CD14-positive monocyte (primary cell): ENCODE results near the gene SNAPC2. TPM values are rescaled to one million over a fixed set of nuclear protein-coding genes. Genes with fewer than 3 reads are reported as not detected.

Experiments
- DNase-seq, 3 donors: peaks; one replicate each; pipeline ENCODE4 v3.0.0-alpha.2; 2011 to 2022
- H2AFZ ChIP-seq: 2 replicates; pipeline ENCODE4 v1.6.0; 2012; ENCODE audit warnings: mild to moderate bottlenecking, low read depth, low read length, inconsistent platforms; ENCODE audit not compliant: insufficient read depth, poor library complexity, severe bottlenecking
- H3K27ac ChIP-seq, 2 donors: 1 replicate in 1 of 2; 2 replicates in 1 of 2; pipeline ENCODE4 v1.5.1; 2012 to 2013; ENCODE audit warnings: low read length in 2 of 2, control low read depth in 1 of 2, inconsistent platforms in 1 of 2, low read depth in 1 of 2, mild to moderate bottlenecking in 1 of 2
- H3K27me3 ChIP-seq, 2 donors: one replicate each; pipeline versions ENCODE4 v1.6.0 to v1.6.1; 2011 to 2013; ENCODE audit warnings: low read length in 2 of 2; ENCODE audit not compliant: control insufficient read depth in 2 of 2, insufficient read depth in 2 of 2
- H3K36me3 ChIP-seq, 2 donors: replicated peaks in 1 of 2; 1 replicate in 1 of 2; 2 replicates in 1 of 2; pipeline versions ENCODE4 v1.5.1 to v1.6.1; 2012 to 2013; ENCODE audit warnings: low read length in 2 of 2, control low read depth in 1 of 2, inconsistent platforms in 1 of 2, mild to moderate bottlenecking in 1 of 2; ENCODE audit not compliant: insufficient read depth in 2 of 2, control insufficient read depth in 1 of 2
- H3K4me1 ChIP-seq, 2 donors: 1 replicate in 1 of 2; 2 replicates in 1 of 2; pipeline versions ENCODE4 v1.5.1 to v1.6.1; 2012 to 2013; ENCODE audit warnings: low read length in 2 of 2, control low read depth in 1 of 2, inconsistent platforms in 1 of 2, mild to moderate bottlenecking in 1 of 2, moderate library complexity in 1 of 2; ENCODE audit not compliant: insufficient read depth in 2 of 2, control insufficient read depth in 1 of 2
- H3K4me2 ChIP-seq: replicated peaks from 2 replicates; pipeline ENCODE3; 2012; ENCODE audit warnings: low read length, moderate library complexity, mild to moderate bottlenecking; ENCODE audit not compliant: poor library complexity, severe bottlenecking; ENCODE audit errors: extremely low read depth
- H3K4me3 ChIP-seq, 3 experiments: fragments of 200-600 bp in 1 of 3; sonication (generic) in 1 of 3; replicated peaks in 1 of 3; 1 replicate in 2 of 3; 2 replicates in 1 of 3; pipeline ENCODE4 v1.5.1; 2011 to 2013; ENCODE audit warnings: low read length in 3 of 3, mild to moderate bottlenecking in 3 of 3, control low read depth in 2 of 3, low read depth in 2 of 3, inconsistent platforms in 1 of 3, moderate library complexity in 1 of 3
- H3K79me2 ChIP-seq: 2 replicates; pipeline ENCODE4 v1.6.0; 2012; ENCODE audit warnings: mild to moderate bottlenecking, control low read depth, inconsistent platforms, low read length, moderate library complexity; ENCODE audit not compliant: insufficient read depth
- H3K9ac ChIP-seq: 2 replicates; pipeline ENCODE4 v1.6.0; 2017; ENCODE audit warnings: low read length, mild to moderate bottlenecking; ENCODE audit not compliant: insufficient read depth, poor library complexity, severe bottlenecking
- H3K9me3 ChIP-seq, 2 donors: replicated peaks in 1 of 2; 1 replicate in 1 of 2; 2 replicates in 1 of 2; pipeline versions ENCODE4 v1.5.1 to v1.6.1; 2012 to 2013; ENCODE audit warnings: low read length in 2 of 2, control low read depth in 1 of 2; ENCODE audit not compliant: control insufficient read depth in 1 of 2, insufficient read depth in 1 of 2
- H4K20me1 ChIP-seq: 2 replicates; pipeline ENCODE4 v1.6.0; 2012; ENCODE audit warnings: mild to moderate bottlenecking, low read length, control low read depth, moderate library complexity; ENCODE audit not compliant: insufficient read depth
- H3K27ac Mint-ChIP-seq, 7 donors: one replicate each; pipeline ENCODE4 v1.8.0; 2020; ENCODE audit warnings: mild to moderate bottlenecking in 7 of 7, mixed read lengths in 7 of 7, moderate library complexity in 6 of 7, inconsistent platforms in 2 of 7
- H3K27me3 Mint-ChIP-seq, 3 donors: one replicate each; pipeline ENCODE4 v1.8.0; 2021 to 2022; ENCODE audit warnings: low read depth in 3 of 3, mild to moderate bottlenecking in 3 of 3, mixed read lengths in 3 of 3, moderate library complexity in 3 of 3, inconsistent platforms in 1 of 3
- H3K36me3 Mint-ChIP-seq, 2 donors: one replicate each; pipeline ENCODE4 v1.8.0; 2020; ENCODE audit warnings: mixed read lengths in 2 of 2, inconsistent platforms in 1 of 2, mild to moderate bottlenecking in 1 of 2
- H3K4me1 Mint-ChIP-seq: one replicate; pipeline ENCODE4 v1.8.0; 2020; ENCODE audit warnings: mild to moderate bottlenecking, mixed read lengths
- H3K4me3 Mint-ChIP-seq, 2 donors: one replicate each; pipeline ENCODE4 v1.8.0; 2020; ENCODE audit warnings: mild to moderate bottlenecking in 2 of 2, mixed read lengths in 2 of 2, moderate library complexity in 1 of 2
- H3K9me3 Mint-ChIP-seq, 7 donors: one replicate each; pipeline ENCODE4 v1.8.0; 2020 to 2022; ENCODE audit warnings: mixed read lengths in 7 of 7, mild to moderate bottlenecking in 6 of 7, moderate library complexity in 6 of 7, inconsistent platforms in 2 of 7
- CTCF ChIP-seq: fragments of 200-600 bp; IDR thresholded peaks from one replicate; pipeline ENCODE4 v1.8.0; 2022; ENCODE audit warnings: antibody characterized with exemption, mild to moderate bottlenecking
- WGBS: methylation state at CpG from one replicate; pipeline ENCODE4 v1.1.5; 2013; ENCODE audit warnings: missing lambda C conversion rate; ENCODE audit not compliant: insufficient coverage; 5-methylcytosine and 5-hydroxymethylcytosine counted together
- intact Hi-C, 2 donors: fragments of 100-400 bp; cut with micrococcal nuclease; formaldehyde crosslinking; loops; one replicate each; pipeline versions ENCODE4 v1.15.0 to v1.15.1; 2023
- polyA plus RNA-seq, 3 donors: library from polyadenylated mRNA; depleted of rRNA in 1 of 3; unstranded in 2 of 3; stranded (reverse) in 1 of 3; fragments of 300-500 nt in 2 of 3; fragments of >200 nt in 1 of 3; fragmentation: Illumina TruSeq in 2 of 3; gene quantifications; 1 replicate in 2 of 3; 2 replicates in 1 of 3; pipeline ENCODE4 v1.2.3, GENCODE V29; 2012 to 2021

Gene SNAPC2
- polyA plus RNA-seq, 3 donors: 15.7 to 27.5 (median 18.3) TPM

GRCh38 chr19:7905859-7906258 lies 14.3 kb upstream of the SNAPC2 start:
- no peaks in the 10 kb centered on the region for H3K9me3 ChIP-seq
- H2AFZ ChIP-seq: no peak overlapping the region
- no peak overlapping the region for H3K4me3 Mint-ChIP-seq
- intact Hi-C loops: loop anchor here in 1 of 2 donors (2.0 to 10.0 kb wide), 2 partner anchors 13 to 271 kb away; partner anchors contain the start of genes PCP2 and STXBP2
- peaks cover 0 to 3% (median 2%) of the 10 kb centered on the region in 3 donors for H3K27me3 Mint-ChIP-seq
- H3K4me3 ChIP-seq: no peak overlapping the region
- WGBS: 98% methylated on average over 5 of the region's 10 CpGs
- H3K9me3 Mint-ChIP-seq: peaks cover 0 to 3% (median 0%) of the 10 kb centered on the region in 7 donors
- H3K4me2 ChIP-seq: no peak overlapping the region
- no peak overlapping the region for H3K27ac ChIP-seq
- H3K36me3 Mint-ChIP-seq: peaks cover 21 to 43% of the 10 kb centered on the region in 2 donors
- TF ChIP-seq CTCF: no peak
- peaks cover 39% of the 10 kb centered on the region for H3K79me2 ChIP-seq
- no peak for DNase-seq
- no peak overlapping the region for H3K9ac ChIP-seq
- no peaks in the 10 kb centered on the region for H3K27me3 ChIP-seq
- H3K4me1 Mint-ChIP-seq: peaks cover 24% of the 10 kb centered on the region
- peaks cover 25 to 34% of the 10 kb centered on the region in 2 donors for H3K36me3 ChIP-seq
- peak overlapping the region in 4 of 7 donors; percentile 17 to 53 (median 30) for H3K27ac Mint-ChIP-seq
- peaks cover 67% of the 10 kb centered on the region for H4K20me1 ChIP-seq
- H3K4me1 ChIP-seq: peaks cover 19 to 26% of the 10 kb centered on the region in 2 donors

GRCh38 chr19:7907122-7907521 lies 13.0 kb upstream of the SNAPC2 start:
- peaks cover 21% of the 10 kb centered on the region for H3K4me1 Mint-ChIP-seq
- H3K27ac Mint-ChIP-seq: no peak overlapping the region
- Histone ChIP-seq H3K27me3 (no peaks in the 10 kb centered on the region), H3K27ac (no peak overlapping the region), H3K36me3 (peaks cover 38 to 46% of the 10 kb centered on the region in 2 donors), H3K9me3 (no peaks in the 10 kb centered on the region), H3K4me2 (no peak overlapping the region), H3K4me1 (peaks cover 19 to 26% of the 10 kb centered on the region in 2 donors), H3K4me3 (no peak overlapping the region), H2AFZ (no peak overlapping the region), H3K79me2 (peaks cover 39% of the 10 kb centered on the region), H3K9ac (no peak overlapping the region), H4K20me1 (peaks cover 76% of the 10 kb centered on the region)
- intact Hi-C loops: loop anchor here in 1 of 2 donors (10.0 kb wide), 1 partner anchor 272 kb away; the partner anchor contains the start of genes PCP2 and STXBP2
- peaks cover 30 to 55% of the 10 kb centered on the region in 2 donors for H3K36me3 Mint-ChIP-seq
- H3K9me3 Mint-ChIP-seq: peaks cover 0 to 3% (median 0%) of the 10 kb centered on the region in 7 donors
- H3K4me3 Mint-ChIP-seq: peak overlapping the region in 1 of 2 donors; percentile 12
- TF ChIP-seq CTCF: no peak
- 97% methylated on average over 18 of the region's 19 CpGs for WGBS
- DNase-seq: no peak
- peaks cover 2 to 3% (median 2%) of the 10 kb centered on the region in 3 donors for H3K27me3 Mint-ChIP-seq
